Aorta (tissue), 5 donors: ENCODE results near the gene GNMT. TPM values are rescaled to one million over a fixed set of nuclear protein-coding genes. Genes with fewer than 3 reads are reported as not detected.

Experiments
- ATAC-seq: fragments of 200-7000 bp; cut with Tn5 transposase; one replicate; pipeline ENCODE4 v1.9.1; 2022; ENCODE audit warnings: moderate library complexity; ENCODE audit not compliant: low FRiP score
- DNase-seq, 2 donors: peaks; one replicate each; pipeline ENCODE4 v3.0.0-alpha.2; 2020
- H3K27ac ChIP-seq, 2 donors: one replicate each; pipeline ENCODE4 v1.5.1; 2013; ENCODE audit warnings: low read length in 2 of 2, mild to moderate bottlenecking in 2 of 2, moderate library complexity in 2 of 2, control low read depth in 1 of 2, inconsistent platforms in 1 of 2, low read depth in 1 of 2
- H3K27me3 ChIP-seq, 2 donors: one replicate each; pipeline ENCODE4 v1.6.1; 2013; ENCODE audit warnings: control low read depth in 1 of 2, low read length in 1 of 2, mild to moderate bottlenecking in 1 of 2, moderate library complexity in 1 of 2; ENCODE audit not compliant: insufficient read depth in 2 of 2, control insufficient read depth in 1 of 2
- H3K36me3 ChIP-seq, 2 donors: one replicate each; pipeline ENCODE4 v1.6.1; 2013; ENCODE audit warnings: control low read depth in 1 of 2, low read length in 1 of 2, mild to moderate bottlenecking in 1 of 2; ENCODE audit not compliant: insufficient read depth in 2 of 2, control insufficient read depth in 1 of 2
- H3K4me1 ChIP-seq, 2 donors: one replicate each; pipeline ENCODE4 v1.6.1; 2013; ENCODE audit warnings: low read length in 2 of 2, control low read depth in 1 of 2, mild to moderate bottlenecking in 1 of 2, moderate library complexity in 1 of 2; ENCODE audit not compliant: insufficient read depth in 2 of 2, control insufficient read depth in 1 of 2
- H3K4me3 ChIP-seq, 2 donors: one replicate each; pipeline ENCODE4 v1.5.1; 2013; ENCODE audit warnings: low read length in 2 of 2, control low read depth in 1 of 2, mild to moderate bottlenecking in 1 of 2
- H3K9me3 ChIP-seq: one replicate; pipeline ENCODE4 v1.6.1; 2013; ENCODE audit warnings: mild to moderate bottlenecking, low read length; ENCODE audit not compliant: control insufficient read depth
- WGBS, 2 donors: extraction: QIAGEN DNeasy Blood & Tissue Kit; methylation state at CpG; one replicate each; pipeline ENCODE4 v1.1.7; 2013; 5-methylcytosine and 5-hydroxymethylcytosine counted together
- intact Hi-C, 2 donors: fragments of 100-400 bp; cut with DNase I; formaldehyde crosslinking; loops; one replicate each; pipeline versions ENCODE4 v1.14.2 to v1.15.0; 2022
- polyA plus RNA-seq, 2 donors: library from polyadenylated mRNA; stranded (reverse); fragments of 200-250 nt; gene quantifications; one replicate each; pipeline ENCODE4 v1.2.3, GENCODE V29; 2013
- total RNA-seq, 2 donors: library from RNA; stranded (reverse); fragmentation: NEBNext Ultra II Directional; extraction: Animal tissue kit (Norgen Biotek cat#: 25700); gene quantifications; one replicate each; pipeline ENCODE4 v1.2.1, GENCODE V29; 2021
- donor health status: healthy with polysubstance abuse.
- donor health status: Bipolar disorder and iron deficiency.
- donor health status: DM: no; HTN: no; CAD: no.
- donor health status: DM: no; HTN: no; CAD: no.
- donor health status: DM: yes; HTN: yes; CAD: no.

Gene GNMT
- total and polyA plus RNA-seq, 4 donors, result 0.88 to 1.2 (median 1.2) TPM; not detected in 1

- H3K9me3 ChIP-seq, result no peaks in the 10 kb centered on the region
- H3K36me3 ChIP-seq, result no peaks in the 10 kb centered on the region
- H3K27me3 ChIP-seq, result no peaks in the 10 kb centered on the region
- DNase-seq, result peak; percentile 58 to 80
- intact Hi-C loops, result loop anchor here in 1 of 2 donors (5.0 kb wide), 2 partner anchors 34 to 46 kb away; partner anchors contain the start of genes KLHDC3 and MEA1
- peak overlapping the region; percentile 72 to 83 for H3K27ac ChIP-seq
- peak; percentile 55 for ATAC-seq
- H3K4me3 ChIP-seq, result peak overlapping the region; percentile 66 to 80
- WGBS, 2 donors, result 0% methylated on average over 16 to 28 of the region's 28 CpGs
- H3K4me1 ChIP-seq, result no peaks in the 10 kb centered on the region
Observed at GRCh38 chr6:42978487-42978838, 17.9 kb downstream of the GNMT start.

GRCh38 chr6:42978839-42979522 lies 18.4 kb downstream of the GNMT start, which contains the start of gene PEX6:
PEX6 (minus strand) TSS chr6:42979181; CDS start chr6:42979150, 31 bp downstream.
- intact Hi-C loops, result loop anchor here in 1 of 2 donors (5.0 kb wide), 2 partner anchors 33 to 47 kb away; partner anchors contain the start of genes KLHDC3 and MEA1
- H3K9me3 ChIP-seq, result no peaks in the 10 kb centered on the region
- no peaks in the 10 kb centered on the region for H3K4me1 ChIP-seq
- 0 to 1% methylated on average over 45 to 59 of the region's 59 CpGs for WGBS, 2 donors
- no peaks in the 10 kb centered on the region for H3K36me3 ChIP-seq
- H3K4me3 ChIP-seq, result peak within 1 kb of the TSS; percentile 66 to 80
- ATAC-seq (peak; percentile 94), DNase-seq (peak; percentile 95 to 97)
- peak within 1 kb of the TSS; percentile 72 to 83 for H3K27ac ChIP-seq
- no peaks in the 10 kb centered on the region for H3K27me3 ChIP-seq

GRCh38 chr6:42979523-42980177 lies 19.1 kb downstream of the GNMT start:
- ATAC-seq (no peak), DNase-seq (no peak)
- Histone ChIP-seq H3K36me3 (no peaks in the 10 kb centered on the region), H3K4me1 (no peaks in the 10 kb centered on the region), H3K27ac (peak overlapping the region in 1 of 2 donors; percentile 72), H3K27me3 (no peaks in the 10 kb centered on the region), H3K9me3 (no peaks in the 10 kb centered on the region), H3K4me3 (peak overlapping the region; percentile 19 to 80)
- whole genome bisulfite sequencing, 2 donors, result 38 to 40% methylated on average over 9 of the region's 9 CpGs
- intact Hi-C loops, result loop anchor here in 1 of 2 donors (5.0 kb wide), 2 partner anchors 33 to 47 kb away; partner anchors contain the start of genes KLHDC3 and MEA1

- Histone ChIP-seq H3K4me1 (no peaks in the 10 kb centered on the region), H3K9me3 (no peaks in the 10 kb centered on the region), H3K27ac (no peak overlapping the region), H3K4me3 (no peak overlapping the region), H3K27me3 (no peaks in the 10 kb centered on the region), H3K36me3 (no peaks in the 10 kb centered on the region)
- DNase-seq (no peak), ATAC-seq (no peak)
- WGBS, 2 donors, result 89 to 93% methylated on average over 5 of the region's 5 CpGs
- intact Hi-C loops, result no loop called here
Observed at GRCh38 chr6:42981836-42982235, 21.3 kb downstream of the GNMT start.

- ATAC-seq, result peak; percentile 97
- H3K4me1 ChIP-seq, result no peaks in the 10 kb centered on the region
- no peaks in the 10 kb centered on the region for H3K27me3 ChIP-seq
- peak; percentile 98 to 99 for DNase-seq
- H3K9me3 ChIP-seq, result no peaks in the 10 kb centered on the region
- H3K36me3 ChIP-seq, result no peaks in the 10 kb centered on the region
- intact Hi-C loops, result no loop called here
- H3K4me3 ChIP-seq, result peak within 1 kb of the TSS; percentile 65 to 68
- peak within 1 kb of the TSS; percentile 11 to 91 for H3K27ac ChIP-seq
- WGBS, 2 donors, result 0 to 1% methylated on average over 56 to 59 of the region's 59 CpGs
Observed at GRCh38 chr6:42984001-42984923, 23.7 kb downstream of the GNMT start, which contains the start of gene PPP2R5D. PPP2R5D (plus strand) TSS chr6:42984570; CDS start chr6:42984678, 108 bp downstream.

- DNase-seq (no peak), ATAC-seq (no peak)
- peaks cover 0 to 2% of the 10 kb centered on the region in 2 donors for H3K36me3 ChIP-seq
- H3K27me3 ChIP-seq, result no peaks in the 10 kb centered on the region
- no peaks in the 10 kb centered on the region for H3K4me1 ChIP-seq
- H3K27ac ChIP-seq, result peak overlapping the region in 1 of 2 donors; percentile 70
- H3K4me3 ChIP-seq, result peak overlapping the region; percentile 65 to 68
- WGBS, 2 donors, result 10% methylated on average over 12 to 13 of the region's 13 CpGs
- H3K9me3 ChIP-seq, result no peaks in the 10 kb centered on the region
- intact Hi-C loops, result no loop called here
Observed at GRCh38 chr6:42984924-42985475, 24.4 kb downstream of the GNMT start.

GRCh38 chr6:42987533-42988451 lies 27.2 kb downstream of the GNMT start:
- WGBS, 2 donors, result 56 to 62% methylated on average over 5 of the region's 5 CpGs

More at GRCh38 chr6:42987533-42988451, 27.2 kb downstream of the GNMT start:
- no peaks in the 10 kb centered on the region for H3K9me3 ChIP-seq
- H3K27ac ChIP-seq, result no peak overlapping the region
- H3K27me3 ChIP-seq, result no peaks in the 10 kb centered on the region
- ATAC-seq, result no peak
- no peaks in the 10 kb centered on the region for H3K4me1 ChIP-seq
- H3K4me3 ChIP-seq, result no peak overlapping the region
- H3K36me3 ChIP-seq, result peaks cover 0 to 2% of the 10 kb centered on the region in 2 donors
- DNase-seq, result no peak
- intact Hi-C loops, result no loop called here
